ENCODE data around the gene SH3D21. TPM values are rescaled to one million over a fixed set of nuclear protein-coding genes. Genes with fewer than 3 reads are reported as not detected.

SH3D21 gene
- total and polyA plus RNA-seq, 11 donors, result 0.38 to 3.1 (median 1.4) TPM

- H3K27me3 ChIP-seq, result no peaks in the 10 kb centered on the region
- no peaks in the 10 kb centered on the region for H3K9me3 ChIP-seq
- H3K27ac ChIP-seq, result peak overlapping the region in 10 of 12 donors; percentile 22 to 73 (median 54)
- peaks cover 0 to 48% (median 23%) of the 10 kb centered on the region in 9 donors for H3K36me3 ChIP-seq
- DNase-seq, result peak in 1 of 5 donors; percentile 47
- WGBS, 4 donors, result 68 to 79% (median 71%) methylated on average over 7 of the region's 7 CpGs
- TF ChIP-seq POLR2A (IDR thresholded peaks at IDR 0.05), result no peak
- intact Hi-C loops (cut with DNase I), result no loop called here
- H3K4me1 ChIP-seq, result peaks cover 0 to 39% (median 27%) of the 10 kb centered on the region in 12 donors
- peak in 3 of 4 donors; percentile 10 to 19 (median 10) for ATAC-seq
- H3K4me3 ChIP-seq, result no peak overlapping the region
These were observed 33.0 kb downstream of the SH3D21 start for GRCh38 chr1:36339215-36339614.

- TF ChIP-seq CTCF (IDR thresholded peaks at IDR 0.05) (no peak), POLR2A (IDR thresholded peaks at IDR 0.05) (no peak)
- H3K4me1 ChIP-seq, result peaks cover 0 to 39% (median 27%) of the 10 kb centered on the region in 12 donors
- H3K27me3 ChIP-seq, result no peaks in the 10 kb centered on the region
- H3K9me3 ChIP-seq, result no peaks in the 10 kb centered on the region
- H3K4me3 ChIP-seq, result no peak overlapping the region
- WGBS, 4 donors, result 73 to 81% (median 78%) methylated on average over 8 to 9 of the region's 9 CpGs
- intact Hi-C loops (cut with DNase I), result loop anchor here in 2 of 10 donors (5.0 kb wide), 1 partner anchor 83 kb away; no protein-coding TSS in a partner anchor
- DNase-seq (peak in 1 of 5 donors; percentile 26), ATAC-seq (peak in 1 of 4 donors; percentile 14)
- peaks cover 0 to 52% (median 25%) of the 10 kb centered on the region in 9 donors for H3K36me3 ChIP-seq
- H3K27ac ChIP-seq, result peak overlapping the region in 7 of 12 donors; percentile 2 to 73 (median 28)
These were observed 33.4 kb downstream of the SH3D21 start for GRCh38 chr1:36339615-36340014.

GRCh38 chr1:36341626-36342320 lies 35.6 kb downstream of the SH3D21 start:
- DNase-seq, result peak in 1 of 5 donors; percentile 63
- H3K4me1 ChIP-seq, result peaks cover 0 to 39% (median 27%) of the 10 kb centered on the region in 12 donors
- WGBS, 4 donors, result 84 to 93% (median 91%) methylated on average over 17 to 34 of the region's 34 CpGs
- TF ChIP-seq CTCF (IDR thresholded peaks at IDR 0.05) (no peak), POLR2A (IDR thresholded peaks at IDR 0.05) (no peak)
- H3K27ac ChIP-seq, result no peak overlapping the region
- no peak for ATAC-seq
- H3K4me3 ChIP-seq, result no peak overlapping the region
- peaks cover 0 to 71% (median 42%) of the 10 kb centered on the region in 9 donors for H3K36me3 ChIP-seq
- intact Hi-C loops (cut with DNase I), result loop anchor here (1.0 to 5.0 kb wide), 5 partner anchors 78 to 81 kb away; no protein-coding TSS in a partner anchor
- no peaks in the 10 kb centered on the region for H3K27me3 ChIP-seq
- no peaks in the 10 kb centered on the region for H3K9me3 ChIP-seq

- peak in 3 of 4 donors; percentile 65 to 80 (median 74) for ATAC-seq
- Histone ChIP-seq H3K9me3 (no peaks in the 10 kb centered on the region), H3K4me3 (no peak overlapping the region), H3K27me3 (no peaks in the 10 kb centered on the region), H3K36me3 (peaks cover 0 to 80% (median 50%) of the 10 kb centered on the region in 9 donors), H3K4me1 (peaks cover 0 to 38% (median 23%) of the 10 kb centered on the region in 12 donors), H3K27ac (peak overlapping the region in 3 of 12 donors; percentile 20 to 70 (median 31))
- DNase-seq, result peak in 3 of 5 donors; percentile 53 to 75 (median 63)
- no peak for TF ChIP-seq POLR2A (IDR thresholded peaks at IDR 0.05)
- TF ChIP-seq CTCF (IDR thresholded peaks at IDR 0.05), result peak; percentile 60 to 78 (median 66)
- 58 to 84% (median 82%) methylated on average over 4 to 10 of the region's 10 CpGs for WGBS, 4 donors
- intact Hi-C loops (cut with DNase I), result loop anchor here (1.0 to 5.0 kb wide), 5 partner anchors 77 to 80 kb away; no protein-coding TSS in a partner anchor
These were observed 36.4 kb downstream of the SH3D21 start for GRCh38 chr1:36342426-36343185.
